ENCODE results near the gene FLG. TPM values are rescaled to one million over a fixed set of nuclear protein-coding genes. Genes with fewer than 3 reads are reported as not detected.
"Not testable (repeated sequence)": the region's sequence is repeated elsewhere in the genome, so short reads cannot be mapped to it uniquely, and the experiment has no call there.

FLG gene
- total RNA-seq, 8 experiments from 2014 or later: 0.09 to 269 (median 0.21) TPM; not detected in 1

DNA sequence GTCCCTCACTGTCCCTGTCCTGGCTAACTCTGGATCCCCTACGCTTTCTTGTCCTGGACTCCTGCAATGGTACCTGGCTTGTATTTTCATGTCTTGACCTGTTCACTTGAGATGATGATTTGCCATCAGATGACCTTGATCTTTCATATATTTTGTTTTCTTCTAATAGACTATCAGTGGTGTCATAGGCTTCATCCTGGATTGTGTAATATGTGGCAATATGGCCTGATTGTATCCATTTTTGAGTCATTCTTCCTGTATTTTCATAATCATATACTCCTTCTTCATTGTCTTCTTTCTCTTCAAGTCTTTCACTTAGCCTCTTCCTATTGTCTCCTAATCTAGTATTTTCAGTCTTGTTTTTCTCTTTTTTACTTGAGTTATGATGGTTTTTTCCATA, 11.1 kb downstream of the FLG start:
- in situ Hi-C loops (cut with MboI; ENCODE audit: low pct_unique_long_range_greater_than_20kb in 2 of 9, low sequenced_read_pairs in 9 of 9, unreplicated experiment in 9 of 9): no loop called here
- Histone ChIP-seq H3K4me1 (replicated peaks in 1 of 2) (no peaks in the 10 kb centered on the region), H3K27ac (no peak overlapping the region), H3K4me3 (no peak overlapping the region)
- 18 to 100% (median 82%) methylated on average over 1 of the region's 1 CpG; no CpG with 5 or more reads in 2 of the 10 experiments for WGBS, 10 experiments
- ATAC-seq (replicated peaks in 6 of 8): no peak

DNA sequence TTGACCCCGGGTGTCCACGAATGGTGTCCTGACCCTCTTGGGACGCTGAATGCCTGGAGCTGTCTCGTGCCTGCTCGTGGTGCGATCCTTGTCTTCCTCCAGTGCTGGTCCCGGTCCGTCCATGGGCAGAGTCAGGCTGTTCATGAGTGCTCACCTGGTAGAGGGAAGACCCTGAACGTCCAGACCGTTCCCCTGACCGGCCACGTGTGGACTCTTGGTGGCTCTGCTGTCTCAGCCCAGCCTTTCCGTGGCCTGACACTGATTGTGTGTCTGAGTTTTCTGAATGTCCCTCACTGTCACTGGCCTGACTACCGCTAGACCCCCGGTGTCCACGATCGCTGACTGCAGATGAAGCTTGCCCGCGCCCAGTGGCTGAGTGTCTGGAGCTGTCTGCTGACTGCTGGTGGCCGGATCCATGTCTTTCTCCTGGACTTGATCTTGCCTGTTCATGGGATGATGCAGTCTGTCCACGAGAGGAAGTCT, 11.7 kb downstream of the FLG start:
- Histone ChIP-seq H3K27ac (no peak overlapping the region), H3K4me3 (no peak overlapping the region), H3K4me1 (replicated peaks in 1 of 2) (no peaks in the 10 kb centered on the region)
- 71 to 100% (median 78%) methylated on average over 2 to 14 of the region's 21 CpGs; no CpG with 5 or more reads in 5 of the 10 experiments for WGBS, 10 experiments
- in situ Hi-C loops (cut with MboI; ENCODE audit: low pct_unique_long_range_greater_than_20kb in 2 of 9, low sequenced_read_pairs in 9 of 9, unreplicated experiment in 9 of 9): no loop called here
- ATAC-seq (replicated peaks in 6 of 8): no peak

DNA sequence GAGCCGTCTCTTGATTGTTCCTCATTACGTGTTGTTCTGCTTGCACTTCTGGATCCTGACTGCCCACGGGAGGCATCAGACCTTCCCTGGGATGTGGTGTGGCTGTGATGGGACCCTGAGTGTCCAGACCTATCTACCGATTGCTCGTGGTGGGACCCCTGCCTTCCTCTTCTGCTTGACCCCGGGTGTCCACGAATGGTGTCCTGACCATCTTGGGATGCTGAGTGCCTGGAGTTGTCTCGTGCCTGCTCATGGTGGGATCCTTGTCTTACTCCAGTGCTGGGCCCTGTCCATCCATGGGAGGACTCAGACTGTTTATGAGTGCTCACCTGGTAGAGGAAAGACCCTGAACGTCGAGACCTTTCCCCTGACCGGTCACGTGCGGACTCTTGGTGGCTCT, 12.9 kb downstream of the FLG start:
- H3K4me1 ChIP-seq (replicated peaks in 1 of 2); ATAC-seq (replicated peaks in 6 of 8); H3K27ac ChIP-seq; H3K4me3 ChIP-seq; in situ Hi-C loops (cut with MboI; ENCODE audit: low pct_unique_long_range_greater_than_20kb in 2 of 9, low sequenced_read_pairs in 9 of 9, unreplicated experiment in 9 of 9): not testable (repeated sequence)
- 50 to 92% (median 72%) methylated on average over 2 to 11 of the region's 13 CpGs; no CpG with 5 or more reads in 7 of the 10 experiments for WGBS, 10 experiments

DNA sequence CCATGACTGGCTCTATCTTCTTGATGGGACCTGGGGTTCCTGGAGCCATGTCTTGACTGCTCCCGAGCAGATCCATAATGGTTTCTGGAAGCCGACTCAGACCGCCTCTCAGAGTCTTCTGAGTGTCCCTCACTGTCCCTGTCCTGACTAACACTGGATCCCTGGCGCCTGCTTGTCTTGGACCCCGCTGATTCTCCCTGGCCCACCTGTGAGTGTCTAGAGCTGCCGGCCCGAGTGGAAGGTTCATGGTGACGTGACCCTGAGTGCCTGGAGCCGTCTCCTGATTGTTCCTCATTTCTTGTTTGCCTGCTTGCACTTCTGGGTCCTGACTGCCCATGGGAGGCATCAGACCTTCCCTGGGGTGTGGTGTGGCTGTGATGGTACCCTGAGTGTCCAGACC, 15.1 kb downstream of the FLG start:
- no peaks in the 10 kb centered on the region for H3K4me1 ChIP-seq (replicated peaks in 1 of 2)
- whole genome bisulfite sequencing, 10 experiments: 50 to 96% (median 60%) methylated on average over 1 to 9 of the region's 9 CpGs; no CpG with 5 or more reads in 5 of the 10 experiments
- in situ Hi-C loops (cut with MboI; ENCODE audit: low pct_unique_long_range_greater_than_20kb in 2 of 9, low sequenced_read_pairs in 9 of 9, unreplicated experiment in 9 of 9): no loop called here
- ATAC-seq (replicated peaks in 6 of 8): no peak
- no peak overlapping the region for H3K27ac ChIP-seq
- H3K4me3 ChIP-seq: no peak overlapping the region

DNA sequence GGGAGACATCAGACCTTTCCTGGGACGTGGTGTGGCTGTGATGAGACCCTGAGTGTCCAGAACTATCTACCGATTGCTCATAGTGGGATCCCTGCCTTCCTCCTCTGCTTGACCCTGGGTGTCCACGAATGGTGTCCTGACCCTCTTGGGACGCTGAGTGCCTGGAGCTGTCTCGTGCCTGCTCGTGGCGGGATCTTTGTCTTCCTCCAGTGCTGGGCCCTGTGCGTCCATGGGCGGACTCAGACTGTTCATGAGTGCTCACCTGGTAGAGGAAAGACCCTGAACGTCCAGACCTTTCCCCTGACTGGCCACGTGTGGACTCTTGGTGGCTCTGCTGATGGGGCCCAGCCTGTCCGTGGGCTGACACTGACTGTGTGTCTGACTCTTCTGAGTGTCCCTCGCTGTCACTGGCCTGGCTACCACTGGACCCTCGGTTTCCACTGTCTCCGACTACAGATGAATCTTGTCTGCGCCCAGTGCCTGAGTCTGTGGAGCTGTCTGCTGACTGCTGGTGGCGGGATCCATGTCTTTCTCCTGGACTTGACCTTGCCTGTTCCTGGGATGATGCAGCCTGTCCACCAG, 15.6 kb downstream of the FLG start:
- H3K27ac ChIP-seq; H3K4me3 ChIP-seq; in situ Hi-C loops (cut with MboI; ENCODE audit: low pct_unique_long_range_greater_than_20kb in 2 of 9, low sequenced_read_pairs in 9 of 9, unreplicated experiment in 9 of 9); ATAC-seq (replicated peaks in 6 of 8); H3K4me1 ChIP-seq (replicated peaks in 1 of 2): not testable (repeated sequence)
- WGBS, 10 experiments: 20 to 100% (median 55%) methylated on average over 2 to 12 of the region's 17 CpGs; no CpG with 5 or more reads in 4 of the 10 experiments

DNA sequence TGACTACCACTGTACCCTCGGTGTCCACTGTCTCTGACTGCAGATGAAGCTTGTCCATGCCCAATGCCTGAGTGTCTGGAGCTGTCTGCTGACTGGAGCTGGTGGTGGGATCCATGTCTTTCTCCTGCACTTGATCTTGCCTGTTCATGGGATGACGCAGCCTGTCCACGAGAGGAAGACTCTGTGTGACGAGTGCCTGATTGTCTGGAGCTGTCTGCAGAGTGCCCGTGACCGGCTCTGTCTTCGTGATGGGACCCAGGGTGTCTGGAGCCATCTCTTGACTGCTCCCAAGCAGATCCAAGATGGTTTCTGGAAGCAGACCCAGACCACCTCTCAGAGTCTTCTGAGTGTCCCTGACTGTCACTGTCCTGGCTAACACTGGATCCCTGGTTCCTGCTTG, 16.3 kb downstream of the FLG start:
- ATAC-seq (replicated peaks in 6 of 8); in situ Hi-C loops (cut with MboI; ENCODE audit: low pct_unique_long_range_greater_than_20kb in 2 of 9, low sequenced_read_pairs in 9 of 9, unreplicated experiment in 9 of 9); H3K4me3 ChIP-seq; H3K4me1 ChIP-seq (replicated peaks in 1 of 2); H3K27ac ChIP-seq: not testable (repeated sequence)
- WGBS, 10 experiments: 20 to 90% (median 55%) methylated on average over 1 to 7 of the region's 7 CpGs; no CpG with 5 or more reads in 4 of the 10 experiments

DNA sequence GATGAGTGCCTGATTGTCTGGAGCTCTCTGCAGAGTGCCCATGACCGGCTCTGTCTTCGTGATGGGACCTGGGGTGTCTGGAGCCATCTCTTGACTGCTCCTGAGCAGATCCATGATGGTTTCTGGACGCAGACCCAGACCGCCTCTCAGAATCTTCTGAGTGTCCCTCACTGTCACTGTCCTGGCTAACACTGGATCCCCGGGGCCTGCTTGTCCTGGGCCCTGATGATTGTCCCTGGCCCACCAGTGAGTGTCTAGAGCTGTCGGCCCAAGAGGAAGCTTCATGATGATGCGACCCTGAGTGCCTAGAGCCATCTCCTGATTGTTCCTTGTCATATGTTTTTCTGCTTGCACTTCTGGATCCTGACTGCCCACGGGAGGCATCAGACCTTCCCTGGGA, 17.1 kb downstream of the FLG start:
- not testable (repeated sequence) for ATAC-seq (replicated peaks in 6 of 8)
- WGBS, 10 experiments: 32 to 90% (median 78%) methylated on average over 2 to 5 of the region's 8 CpGs; no CpG with 5 or more reads in 5 of the 10 experiments

DNA sequence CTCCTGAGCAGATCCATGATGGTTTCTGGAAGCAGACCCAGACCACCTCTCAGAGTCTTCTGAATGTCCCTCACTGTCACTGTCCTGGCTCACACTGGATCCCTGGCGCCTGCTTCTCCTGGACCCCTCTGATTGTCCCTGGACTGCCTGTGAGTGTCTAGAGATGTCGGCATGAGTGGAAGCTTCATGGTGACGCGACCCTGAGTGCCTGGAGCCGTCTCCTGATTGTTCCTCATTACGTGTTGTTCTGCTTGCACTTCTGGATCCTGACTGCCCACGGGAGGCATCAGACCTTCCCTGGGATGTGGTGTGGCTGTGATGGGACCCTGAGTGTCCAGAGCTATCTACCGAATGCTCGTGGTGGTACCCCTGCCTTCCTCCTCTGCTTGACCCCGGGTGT, 18.9 kb downstream of the FLG start:
- no CpG with 5 or more reads among the region's 10 CpGs for WGBS, 10 experiments
- H3K27ac ChIP-seq; H3K4me1 ChIP-seq (replicated peaks in 1 of 2); ATAC-seq (replicated peaks in 6 of 8); in situ Hi-C loops (cut with MboI; ENCODE audit: low pct_unique_long_range_greater_than_20kb in 2 of 9, low sequenced_read_pairs in 9 of 9, unreplicated experiment in 9 of 9); H3K4me3 ChIP-seq: not testable (repeated sequence)

More for the DNA sequence above, 17.1 kb downstream of the FLG start:
- H3K4me1 ChIP-seq (replicated peaks in 1 of 2); in situ Hi-C loops (cut with MboI; ENCODE audit: low pct_unique_long_range_greater_than_20kb in 2 of 9, low sequenced_read_pairs in 9 of 9, unreplicated experiment in 9 of 9); H3K4me3 ChIP-seq; H3K27ac ChIP-seq: not testable (repeated sequence)

DNA sequence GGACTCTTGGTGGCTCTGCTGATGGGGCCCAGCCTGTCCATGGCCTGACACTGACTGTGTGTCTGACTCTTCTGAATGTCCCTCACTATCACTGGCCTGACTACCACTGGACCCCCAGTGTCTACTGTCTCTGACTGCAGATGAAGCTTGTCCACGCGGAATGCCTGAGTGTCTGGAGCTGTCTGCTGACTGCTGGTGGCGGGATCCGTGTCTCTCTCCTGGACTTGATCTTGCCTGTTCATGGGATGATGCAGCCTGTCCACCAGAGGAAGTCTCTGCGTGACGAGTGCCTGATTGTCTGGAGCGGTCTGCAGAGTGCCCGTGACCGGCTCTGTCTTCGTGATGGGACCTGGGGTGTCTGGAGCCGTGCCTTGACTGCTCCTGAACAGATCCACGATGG, 20.3 kb downstream of the FLG start:
- H3K4me3 ChIP-seq; ATAC-seq (replicated peaks in 6 of 8); H3K4me1 ChIP-seq (replicated peaks in 1 of 2); in situ Hi-C loops (cut with MboI; ENCODE audit: low pct_unique_long_range_greater_than_20kb in 2 of 9, low sequenced_read_pairs in 9 of 9, unreplicated experiment in 9 of 9); H3K27ac ChIP-seq: not testable (repeated sequence)
- 65 to 74% (median 65%) methylated on average over 5 of the region's 12 CpGs; no CpG with 5 or more reads in 7 of the 10 experiments for WGBS, 10 experiments

DNA sequence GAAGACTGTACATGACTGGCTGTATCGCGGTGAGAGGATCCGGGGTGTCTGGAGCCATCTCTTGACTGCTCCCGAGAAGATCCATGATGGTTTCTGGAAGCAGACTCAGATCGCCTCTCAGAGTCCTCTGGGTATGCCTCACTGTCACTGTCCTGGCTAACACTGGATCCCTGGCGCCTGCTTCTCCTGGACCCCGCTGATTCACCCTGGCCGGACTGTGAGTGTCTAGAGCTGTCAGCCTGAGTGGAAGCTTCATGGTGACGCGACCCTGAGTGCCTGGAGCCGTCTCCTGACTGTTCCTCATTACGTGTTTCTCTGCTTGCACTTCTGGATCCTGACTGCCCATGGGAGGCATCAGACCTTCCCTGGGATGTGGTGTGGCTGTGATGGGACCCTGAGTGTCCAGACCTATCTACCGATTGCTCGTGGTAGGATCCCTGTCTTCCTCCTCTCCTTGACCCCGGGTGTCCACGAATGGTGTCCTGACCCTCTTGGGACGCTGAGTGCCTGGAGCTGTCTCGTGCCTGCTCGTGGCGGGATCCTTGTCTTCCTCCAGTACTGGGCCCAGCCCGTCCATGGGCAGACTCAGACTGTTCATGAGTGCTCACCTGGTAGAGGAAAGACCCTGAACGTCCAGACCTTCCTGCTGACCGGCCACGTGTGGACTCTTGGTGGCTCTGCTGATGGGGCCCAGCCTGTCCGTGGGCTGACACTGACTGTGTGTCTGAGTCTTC, 21.7 kb downstream of the FLG start:
- in situ Hi-C loops (cut with MboI; ENCODE audit: low pct_unique_long_range_greater_than_20kb in 2 of 9, low sequenced_read_pairs in 9 of 9, unreplicated experiment in 9 of 9); H3K27ac ChIP-seq; H3K4me1 ChIP-seq (replicated peaks in 1 of 2); H3K4me3 ChIP-seq; ATAC-seq (replicated peaks in 6 of 8): not testable (repeated sequence)
- 73 to 84% (median 80%) methylated on average over 2 to 15 of the region's 25 CpGs; no CpG with 5 or more reads in 5 of the 10 experiments for WGBS, 10 experiments

DNA sequence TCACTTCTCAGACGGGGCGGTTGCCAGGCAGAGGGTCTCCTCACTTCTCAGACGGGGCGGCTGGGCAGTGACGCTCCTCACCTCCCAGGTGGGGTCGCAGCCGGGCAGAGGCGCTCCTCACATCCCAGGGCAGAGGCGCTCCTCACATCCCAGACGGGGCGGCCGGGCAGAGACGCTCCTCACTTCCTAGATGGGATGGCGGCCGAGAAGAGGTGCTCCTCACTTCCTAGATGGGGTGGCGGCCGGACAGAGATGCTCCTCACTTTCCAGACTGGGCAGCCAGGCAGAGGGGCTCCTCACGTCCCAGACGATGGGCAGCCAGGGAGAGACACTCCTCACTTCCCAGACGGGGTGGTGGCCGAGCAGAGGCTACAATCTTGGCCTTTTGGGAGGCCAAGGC, 68.6 kb downstream of the FLG start:
- H3K4me1 ChIP-seq (replicated peaks in 1 of 2); H3K27ac ChIP-seq; H3K4me3 ChIP-seq; ATAC-seq (replicated peaks in 6 of 8); in situ Hi-C loops (cut with MboI; ENCODE audit: low pct_unique_long_range_greater_than_20kb in 2 of 9, low sequenced_read_pairs in 9 of 9, unreplicated experiment in 9 of 9): not testable (repeated sequence)
- 73% methylated on average over 9 of the region's 21 CpGs; no CpG with 5 or more reads in 9 of the 10 experiments for WGBS, 10 experiments

All from motor neuron (in vitro differentiated cells).